ENCODE data around the gene ZNF562.
A peak's percentile ranks its signal among the peaks of the same experiment; 100 is the strongest.

Gene ZNF562

GRCh38 chr19:9674663-9675357, at the start of gene ZNF562:
Gene ZNF562, minus strand, starts transcription at chr19:9675100. Its CDS starts 14,356 bp downstream, at chr19:9660744.
- TF ChIP-seq CTCF (IDR thresholded peaks at IDR 0.05; ENCODE audit: insufficient read depth, missing control alignments), result no peak
- peak; percentile 60 for DNase-seq (ENCODE audit: insufficient read length, low spot score)
- no peak for FAIRE-seq

GRCh38 chr19:9724157-9724556, 49.3 kb upstream of the ZNF562 start:
- TF ChIP-seq CTCF (IDR thresholded peaks at IDR 0.05; ENCODE audit: insufficient read depth, missing control alignments), result no peak
- DNase-seq (ENCODE audit: insufficient read length, low spot score) (no peak), FAIRE-seq (no peak)

GRCh38 chr19:9721861-9722260, 47.0 kb upstream of the ZNF562 start:
- DNase-seq (ENCODE audit: insufficient read length, low spot score) (peak; percentile 35), FAIRE-seq (peak; percentile 93)
- no peak for TF ChIP-seq CTCF (IDR thresholded peaks at IDR 0.05; ENCODE audit: insufficient read depth, missing control alignments)

- DNase-seq (ENCODE audit: insufficient read length, low spot score) (no peak), FAIRE-seq (no peak)
- TF ChIP-seq CTCF (IDR thresholded peaks at IDR 0.05; ENCODE audit: insufficient read depth, missing control alignments), result no peak
Observed at GRCh38 chr19:9720541-9720940, 45.6 kb upstream of the ZNF562 start.

- TF ChIP-seq CTCF (IDR thresholded peaks at IDR 0.05; ENCODE audit: insufficient read depth, missing control alignments), result no peak
- DNase-seq (ENCODE audit: insufficient read length, low spot score) (no peak), FAIRE-seq (no peak)
Observed at GRCh38 chr19:9711815-9712214, 36.9 kb upstream of the ZNF562 start.

- FAIRE-seq, result no peak
- TF ChIP-seq CTCF (IDR thresholded peaks at IDR 0.05; ENCODE audit: insufficient read depth, missing control alignments), result no peak
- DNase-seq (ENCODE audit: insufficient read length, low spot score), result no peak
Observed at GRCh38 chr19:9709305-9709704, 34.4 kb upstream of the ZNF562 start.

- DNase-seq (ENCODE audit: insufficient read length, low spot score), result no peak
- no peak for TF ChIP-seq CTCF (IDR thresholded peaks at IDR 0.05; ENCODE audit: insufficient read depth, missing control alignments)
- no peak for FAIRE-seq
Observed at GRCh38 chr19:9705836-9706235, 30.9 kb upstream of the ZNF562 start.
